WTC11 (cell line): Measurements from ENCODE around the gene CCDC182.

Experiments
- SP1 ChIP-seq: sonication (generic); formaldehyde crosslinking; conservative IDR thresholded peaks from 2 replicates; pipeline ENCODE4 v1.8.1; 2022; ENCODE audit warnings: missing genetic modification reagents
- ZNF423 ChIP-seq: fragments of 250-450 bp; sonication (Bioruptor Pico); IDR thresholded peaks from 2 replicates; pipeline ENCODE4 v2.1.2; 2022; ENCODE audit warnings: mild to moderate bottlenecking, moderate library complexity
- TF ChIP-seq, protein P1 (sequence below): sonication (generic); formaldehyde crosslinking; IDR thresholded peaks from 2 replicates; pipeline ENCODE4 v1.8.0; 2022; ENCODE audit warnings: mild to moderate bottlenecking, missing genetic modification reagents

DNA sequence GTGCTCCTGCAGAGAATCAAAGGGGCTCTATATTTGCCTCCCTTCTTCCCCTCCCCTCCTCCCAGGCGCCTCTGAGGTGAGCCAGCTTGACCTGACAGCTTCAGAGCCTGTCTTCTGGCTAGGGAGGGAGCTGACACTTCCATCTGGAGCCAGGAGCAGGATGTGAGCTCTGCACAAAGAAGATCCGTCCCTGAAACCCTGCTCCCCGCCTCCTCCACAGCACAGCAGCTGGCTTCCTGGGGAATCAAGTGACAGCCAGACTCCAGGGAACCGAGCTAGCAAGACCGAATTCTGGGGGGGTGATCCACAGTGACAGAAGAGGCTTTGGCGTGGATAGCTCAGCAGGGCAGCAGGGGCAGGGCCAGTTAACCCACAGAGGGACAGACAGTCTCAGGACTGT lies 37.2 kb downstream of the CCDC182 start:
- TF ChIP-seq, protein P1, sequence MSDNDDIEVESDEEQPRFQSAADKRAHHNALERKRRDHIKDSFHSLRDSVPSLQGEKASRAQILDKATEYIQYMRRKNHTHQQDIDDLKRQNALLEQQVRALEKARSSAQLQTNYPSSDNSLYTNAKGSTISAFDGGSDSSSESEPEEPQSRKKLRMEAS (CRISPR knock-in tag), result no peak
- TF ChIP-seq SP1 (CRISPR knock-in tag) (no peak), ZNF423 (no peak)
